HG02884 (cell line): ENCODE measurements around the gene ZCCHC3.

Source experiments
- ATAC-seq: cut with Tn5 transposase; IDR thresholded peaks from one replicate; pipeline ENCODE4 v1.9.1; 2021; ENCODE audit warnings: mild to moderate bottlenecking, moderate library complexity; ENCODE audit not compliant: unreplicated experiment

The ZCCHC3 gene

DNA sequence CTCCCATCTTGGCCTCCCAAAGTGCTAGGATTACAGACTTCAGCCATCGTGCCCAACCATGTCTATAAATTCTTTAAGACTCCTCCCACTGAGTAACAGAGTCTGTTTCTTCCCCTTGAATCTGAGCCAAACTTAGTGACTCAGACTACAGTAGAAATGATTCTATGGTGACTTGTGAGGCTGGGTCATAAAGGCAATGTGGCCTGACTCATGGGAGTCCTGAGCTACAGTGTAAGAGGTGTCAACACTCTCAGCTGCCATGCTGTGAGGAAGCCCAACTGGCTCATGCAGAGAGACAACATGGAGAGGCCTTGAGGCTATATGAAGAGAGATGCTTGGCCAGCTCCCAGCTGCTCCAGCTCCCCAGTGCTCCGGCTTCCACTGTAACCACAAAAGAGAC lies 44.3 kb downstream of the ZCCHC3 start:
- no peak for ATAC-seq

- ATAC-seq = no peak
Observed at GRCh38 chr20:343107-343506, 45.7 kb downstream of the ZCCHC3 start.

DNA sequence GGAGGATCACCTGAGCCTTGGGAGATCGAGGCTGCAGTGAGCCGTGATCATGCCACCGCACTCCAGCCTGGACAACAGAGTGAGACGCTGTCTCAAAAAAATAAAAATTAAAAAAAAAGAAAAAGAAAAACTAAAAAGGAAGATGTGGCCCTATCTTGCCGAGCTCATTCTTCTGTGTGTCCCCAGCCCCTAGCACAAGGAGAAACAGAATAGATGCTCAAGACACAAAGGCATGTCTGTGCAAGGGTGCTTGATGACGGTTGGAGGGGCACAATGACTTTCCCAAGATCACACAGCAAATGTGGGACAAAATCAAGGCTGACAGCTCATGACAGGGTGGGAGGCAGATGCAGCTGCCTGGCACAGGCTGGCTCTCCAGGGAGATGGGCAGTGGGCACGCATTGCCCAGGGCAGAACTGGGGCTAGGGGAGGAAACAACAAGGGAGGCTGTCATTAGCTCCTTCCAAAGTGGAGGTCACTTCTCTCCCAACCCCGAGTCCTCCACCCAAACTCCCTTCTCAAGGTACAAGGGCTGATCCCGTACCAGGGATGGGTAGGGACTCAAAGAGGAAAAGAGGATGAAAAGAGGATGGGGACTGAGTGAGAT lies 48.8 kb downstream of the ZCCHC3 start:
- ATAC-seq = no peak

DNA sequence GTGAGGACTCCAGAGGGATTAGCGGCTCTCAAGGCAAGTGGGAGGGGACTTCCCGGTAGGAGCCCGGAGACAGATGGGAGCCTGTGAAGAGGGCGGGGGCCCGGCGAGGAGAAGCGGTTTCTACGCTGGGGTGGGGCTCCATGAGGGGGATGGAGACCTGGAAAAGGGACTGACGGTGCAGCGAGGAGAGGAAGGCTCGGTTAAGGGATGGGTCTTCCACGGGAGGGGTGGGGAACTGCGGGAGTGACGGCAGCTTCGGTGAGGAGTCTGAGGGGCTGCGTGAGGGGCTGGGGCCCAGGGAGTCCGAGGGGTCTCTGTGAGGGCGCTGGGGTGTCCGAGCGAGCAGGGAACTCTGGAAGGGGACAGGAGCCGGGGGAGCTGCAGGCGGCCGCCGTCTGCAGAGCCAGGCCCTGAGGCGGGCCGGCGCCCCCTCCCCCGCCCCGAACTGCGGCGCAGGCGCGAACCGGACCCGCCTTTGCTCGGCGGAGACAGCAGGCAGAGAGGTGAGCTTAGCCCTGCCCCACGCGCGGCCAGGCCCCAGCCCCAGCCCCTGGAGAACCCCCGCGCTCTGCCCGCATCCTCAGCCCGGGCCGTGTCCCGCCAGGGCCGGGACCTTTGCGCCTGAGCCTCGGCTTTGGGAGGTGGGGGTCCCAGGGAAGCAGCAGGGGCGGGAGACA lies 49.4 kb downstream of the ZCCHC3 start, which contains the start of gene NRSN2:
Gene NRSN2, plus strand, starts transcription at position 472 of the 677 bp plus-strand sequence. CDS start 2,533 bp downstream, outside the sequence.
- no peak for ATAC-seq

GRCh38 chr20:347317-347639 lies 49.9 kb downstream of the ZCCHC3 start:
- peak; percentile 2 for ATAC-seq

DNA sequence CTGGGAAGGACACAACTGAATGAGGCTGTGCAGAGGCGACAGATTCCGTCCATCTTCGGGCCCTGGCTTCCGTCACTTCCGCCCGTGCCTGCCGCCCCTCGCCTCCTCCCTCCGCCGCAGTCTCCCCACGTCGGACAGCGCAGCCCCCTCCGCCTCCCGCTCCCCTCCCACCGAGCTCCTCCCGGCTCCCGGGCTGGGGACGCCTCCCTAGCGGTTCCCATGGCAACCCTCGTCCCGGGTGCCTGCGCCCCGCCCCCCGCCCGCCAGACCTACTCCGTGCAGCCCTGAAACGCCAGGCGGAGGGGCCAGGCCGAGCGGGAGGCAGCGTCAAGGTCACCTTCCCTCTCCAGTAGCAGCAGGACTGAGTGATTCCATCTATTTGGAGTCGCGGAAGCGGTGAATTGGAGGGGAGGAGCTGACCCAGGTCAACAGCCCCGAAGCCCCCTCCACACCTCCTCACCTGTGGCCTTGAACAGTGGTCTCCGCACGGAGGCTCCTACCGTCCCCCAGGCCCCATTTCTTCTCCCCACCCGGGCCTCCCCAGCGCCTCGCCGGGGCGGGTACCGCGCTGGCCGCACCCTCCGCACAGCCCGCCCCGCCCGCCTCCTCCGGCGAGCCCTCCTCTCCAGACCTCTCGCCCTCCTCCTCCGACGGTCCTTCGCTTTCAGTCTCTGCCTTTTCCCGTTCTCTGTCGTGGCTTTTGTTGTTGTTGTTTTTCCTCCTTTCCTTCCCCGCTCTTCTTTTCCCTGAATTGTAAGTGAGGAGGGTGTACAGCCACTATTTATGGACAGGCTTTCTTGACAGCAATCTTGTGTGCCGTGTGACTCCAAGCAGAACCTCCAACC lies 50.5 kb downstream of the ZCCHC3 start:
- ATAC-seq = peak; percentile 80

DNA sequence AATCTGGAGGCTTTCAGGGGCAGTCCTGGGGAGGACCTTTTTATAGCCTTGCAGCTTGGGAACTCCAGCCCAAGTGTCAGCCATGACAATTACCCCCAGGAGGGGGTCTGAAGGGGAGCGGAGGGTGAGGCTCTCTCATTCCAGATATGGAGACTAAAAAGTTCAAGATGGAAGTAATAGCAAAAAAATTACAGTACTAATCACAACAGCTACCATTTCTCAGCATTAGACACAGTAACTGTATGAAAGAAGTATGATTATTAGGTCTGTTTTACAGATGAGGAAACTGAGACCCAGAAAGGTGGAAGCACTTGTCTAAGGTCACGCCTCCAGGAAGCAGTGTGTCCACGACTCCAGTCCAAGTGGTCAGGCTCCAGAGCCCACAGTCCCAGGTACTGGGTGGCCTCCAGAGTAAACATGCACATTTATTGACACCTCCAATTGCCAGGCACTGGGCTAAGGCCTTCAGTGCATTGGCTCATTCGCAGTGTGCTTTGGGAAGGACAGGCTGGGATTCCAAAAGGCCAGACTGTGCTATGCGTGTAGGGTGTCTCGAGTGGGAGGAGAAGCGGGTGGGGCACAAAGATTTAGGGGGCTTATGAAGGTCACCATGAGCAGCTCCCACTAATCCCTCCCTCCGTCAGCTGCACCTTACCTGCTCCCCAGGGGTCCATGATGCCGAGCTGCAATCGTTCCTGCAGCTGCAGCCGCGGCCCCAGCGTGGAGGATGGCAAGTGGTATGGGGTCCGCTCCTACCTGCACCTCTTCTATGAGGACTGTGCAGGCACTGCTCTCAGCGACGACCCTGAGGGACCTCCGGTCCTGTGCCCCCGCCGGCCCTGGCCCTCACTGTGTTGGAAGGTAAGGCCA lies 51.8 kb downstream of the ZCCHC3 start:
- no peak for ATAC-seq
